GM20000 (cell line): Measurements from ENCODE around the gene ITSN2.
"Not testable (repeated sequence)": the region's sequence is repeated elsewhere in the genome, so short reads cannot be mapped to it uniquely, and the experiment has no call there.

Experiments used
- DNase-seq: peaks from one replicate; pipeline ENCODE4 v3.0.0; 2012; ENCODE audit warnings: low spot score
- TF ChIP-seq, protein P1 (sequence below): IDR thresholded peaks from 2 replicates; pipeline ENCODE4 v1.5.1; 2012; ENCODE audit warnings: mild to moderate bottlenecking, control low read depth; ENCODE audit errors: extremely low read depth, missing control alignments

The ITSN2 gene

DNA sequence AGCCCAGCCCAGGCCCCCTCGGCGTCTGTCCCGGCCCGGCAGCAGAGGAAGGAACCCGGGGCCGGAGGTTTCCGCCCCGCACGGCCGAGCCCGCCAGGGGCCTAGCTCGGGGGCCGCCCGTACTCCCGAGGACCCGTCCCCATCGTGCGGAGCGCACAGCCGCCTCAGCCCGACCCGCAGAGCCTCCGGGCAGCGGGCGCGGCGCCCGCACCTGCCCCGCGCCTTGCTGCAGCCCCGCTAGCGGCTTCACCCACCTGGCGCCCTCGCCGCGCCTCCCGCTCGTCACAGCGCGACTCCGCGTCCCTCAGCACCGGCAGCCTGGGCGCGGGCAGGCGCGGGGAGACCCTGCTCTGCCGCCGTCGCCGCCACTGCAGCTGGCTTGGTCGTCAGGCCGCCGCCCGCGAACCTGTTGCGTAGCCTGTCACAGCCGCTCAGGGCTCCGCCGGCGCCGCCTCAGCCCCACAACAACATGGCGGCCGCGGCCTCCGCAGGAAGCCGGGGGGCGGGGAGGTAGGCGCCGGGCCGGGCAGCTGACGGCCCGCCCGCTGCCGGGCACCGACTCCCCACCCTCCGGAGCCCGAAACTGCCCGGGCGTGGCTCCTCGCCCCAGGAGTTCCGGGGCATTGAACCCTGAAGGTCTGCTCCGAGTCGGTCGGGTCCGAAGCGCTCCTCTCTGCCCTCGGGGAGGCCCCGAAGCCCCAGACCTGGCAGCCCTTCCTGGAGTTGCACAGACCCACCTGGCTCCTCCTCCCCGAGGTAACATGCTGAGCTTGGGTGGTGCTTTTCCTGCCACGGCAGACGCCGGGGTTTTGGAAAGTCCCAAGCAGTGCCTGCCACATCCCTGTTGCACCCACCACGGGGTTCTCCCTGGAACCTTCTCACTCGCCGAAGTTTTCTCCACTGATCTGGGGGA is at the start of gene ITSN2:
Gene ITSN2, minus strand, starts transcription at position 487 of the 913 bp plus-strand sequence. CDS start 32,454 bp downstream, outside the sequence.
- TF ChIP-seq, protein P1, sequence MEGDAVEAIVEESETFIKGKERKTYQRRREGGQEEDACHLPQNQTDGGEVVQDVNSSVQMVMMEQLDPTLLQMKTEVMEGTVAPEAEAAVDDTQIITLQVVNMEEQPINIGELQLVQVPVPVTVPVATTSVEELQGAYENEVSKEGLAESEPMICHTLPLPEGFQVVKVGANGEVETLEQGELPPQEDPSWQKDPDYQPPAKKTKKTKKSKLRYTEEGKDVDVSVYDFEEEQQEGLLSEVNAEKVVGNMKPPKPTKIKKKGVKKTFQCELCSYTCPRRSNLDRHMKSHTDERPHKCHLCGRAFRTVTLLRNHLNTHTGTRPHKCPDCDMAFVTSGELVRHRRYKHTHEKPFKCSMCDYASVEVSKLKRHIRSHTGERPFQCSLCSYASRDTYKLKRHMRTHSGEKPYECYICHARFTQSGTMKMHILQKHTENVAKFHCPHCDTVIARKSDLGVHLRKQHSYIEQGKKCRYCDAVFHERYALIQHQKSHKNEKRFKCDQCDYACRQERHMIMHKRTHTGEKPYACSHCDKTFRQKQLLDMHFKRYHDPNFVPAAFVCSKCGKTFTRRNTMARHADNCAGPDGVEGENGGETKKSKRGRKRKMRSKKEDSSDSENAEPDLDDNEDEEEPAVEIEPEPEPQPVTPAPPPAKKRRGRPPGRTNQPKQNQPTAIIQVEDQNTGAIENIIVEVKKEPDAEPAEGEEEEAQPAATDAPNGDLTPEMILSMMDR: no peak
- peak; percentile 88 for DNase-seq

DNA sequence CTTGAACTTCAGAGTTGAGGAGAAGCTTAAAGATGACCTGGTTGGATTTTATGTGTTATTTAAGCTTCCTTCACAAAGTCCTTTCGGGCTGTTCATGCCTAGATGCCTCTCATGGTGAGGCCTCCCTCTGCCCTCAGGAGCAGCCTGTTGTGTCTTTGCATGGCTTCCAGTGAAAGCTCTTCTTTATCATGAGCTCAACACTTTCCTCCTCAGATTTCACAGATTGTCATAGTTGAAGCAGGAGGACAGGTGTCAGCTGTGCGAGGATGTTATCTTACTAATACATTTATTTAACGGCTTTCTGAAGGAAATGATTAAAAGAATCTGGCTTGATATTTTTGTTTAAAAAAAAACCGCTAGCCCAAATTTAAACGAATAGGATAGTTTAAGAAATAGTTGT is 48.8 kb upstream of the ITSN2 start:
- no peak for DNase-seq
- TF ChIP-seq, protein P1: no peak

DNA sequence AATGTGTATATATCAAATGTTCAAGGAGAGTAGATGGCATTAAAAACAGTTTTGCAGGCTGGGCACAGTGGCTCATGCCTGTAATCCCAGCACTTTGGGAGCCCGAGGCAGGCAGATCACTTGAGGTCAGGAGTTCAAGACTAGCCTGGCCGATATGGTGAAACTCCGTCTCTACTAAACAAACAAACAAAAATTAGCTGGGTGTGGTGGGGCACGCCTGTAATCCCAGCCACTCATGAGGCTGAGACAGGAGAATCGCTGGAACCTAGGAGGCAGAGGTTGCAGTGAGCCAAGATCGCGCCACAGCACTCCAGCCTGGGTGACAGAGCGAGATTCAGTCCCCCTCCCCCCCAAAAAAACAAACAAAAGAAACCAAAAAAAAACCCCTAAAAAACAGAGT is 48.4 kb upstream of the ITSN2 start:
- not testable (repeated sequence) for DNase-seq

DNA sequence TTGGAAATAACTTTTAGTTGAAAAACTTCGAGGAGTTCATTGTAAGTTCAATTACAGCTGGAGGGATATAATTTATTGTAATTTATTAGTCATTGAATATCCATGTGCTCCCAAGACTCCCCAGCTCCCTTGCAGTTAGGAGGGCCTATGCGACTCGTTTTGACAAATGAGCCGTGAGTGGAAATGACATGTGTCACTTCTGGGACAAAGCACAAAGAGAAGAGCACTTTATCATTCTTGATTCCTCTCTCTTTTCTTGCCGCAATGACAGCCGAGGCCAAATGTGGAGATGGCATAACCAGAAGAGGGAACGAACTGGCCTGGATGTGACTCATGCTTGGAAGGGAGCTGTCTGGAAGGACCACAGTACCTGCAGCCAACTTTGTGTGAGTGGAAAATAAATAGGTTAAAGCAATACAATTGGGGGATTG is 44.2 kb upstream of the ITSN2 start:
- no peak for DNase-seq
- TF ChIP-seq, protein P1: no peak

DNA sequence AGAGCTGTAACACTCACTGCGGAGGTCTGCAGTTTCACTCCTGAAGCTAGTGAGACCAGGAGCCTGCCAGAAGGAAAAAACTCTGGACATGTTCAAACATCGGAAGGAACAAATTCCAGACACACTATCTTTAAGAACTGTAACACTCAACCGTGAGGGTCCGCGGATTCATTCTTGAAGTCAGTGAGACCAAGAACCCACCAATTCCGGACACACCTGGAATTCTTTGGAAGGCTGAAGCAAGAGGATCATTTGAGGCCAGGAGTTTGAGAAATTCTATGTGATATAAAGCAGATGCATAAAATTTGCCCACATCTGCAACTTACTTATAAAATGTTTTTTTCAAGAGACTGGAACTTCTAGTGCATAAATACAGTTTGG is 43.5 kb upstream of the ITSN2 start:
- TF ChIP-seq, protein P1: no peak
- DNase-seq: no peak

DNA sequence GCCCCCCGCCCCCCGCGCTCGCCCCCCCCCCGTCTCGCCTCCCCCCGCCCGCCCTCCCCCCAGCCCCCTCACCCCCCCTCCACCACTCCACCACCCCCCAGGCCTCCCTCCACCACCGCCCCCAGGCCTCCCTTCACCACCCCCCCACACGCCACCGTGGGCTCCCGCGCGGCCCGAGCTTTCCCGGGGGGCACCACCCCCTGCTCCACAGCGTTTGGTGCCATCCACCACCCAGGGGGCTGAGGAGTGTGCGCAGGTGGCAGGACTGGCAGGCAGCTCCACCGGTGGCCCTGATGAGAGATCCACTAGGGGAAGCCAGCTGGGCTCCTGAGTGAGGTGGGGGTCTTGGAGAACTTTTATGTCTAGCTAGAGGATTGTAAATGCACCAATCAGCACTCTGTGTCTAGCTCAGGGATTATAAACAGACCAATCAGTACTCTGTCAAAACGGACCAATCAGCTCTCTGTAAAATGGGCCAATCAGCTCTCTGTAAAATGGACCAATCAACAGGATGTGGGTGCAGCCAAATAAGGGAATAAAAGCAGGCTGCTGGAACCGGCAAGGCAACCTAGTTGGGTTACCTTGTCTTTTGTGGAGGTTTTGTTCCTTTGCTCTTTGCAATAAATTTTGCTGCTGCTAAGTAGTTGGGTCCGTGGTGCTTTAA is 43.0 kb upstream of the ITSN2 start:
- DNase-seq: no peak
- TF ChIP-seq, protein P1: no peak

DNA sequence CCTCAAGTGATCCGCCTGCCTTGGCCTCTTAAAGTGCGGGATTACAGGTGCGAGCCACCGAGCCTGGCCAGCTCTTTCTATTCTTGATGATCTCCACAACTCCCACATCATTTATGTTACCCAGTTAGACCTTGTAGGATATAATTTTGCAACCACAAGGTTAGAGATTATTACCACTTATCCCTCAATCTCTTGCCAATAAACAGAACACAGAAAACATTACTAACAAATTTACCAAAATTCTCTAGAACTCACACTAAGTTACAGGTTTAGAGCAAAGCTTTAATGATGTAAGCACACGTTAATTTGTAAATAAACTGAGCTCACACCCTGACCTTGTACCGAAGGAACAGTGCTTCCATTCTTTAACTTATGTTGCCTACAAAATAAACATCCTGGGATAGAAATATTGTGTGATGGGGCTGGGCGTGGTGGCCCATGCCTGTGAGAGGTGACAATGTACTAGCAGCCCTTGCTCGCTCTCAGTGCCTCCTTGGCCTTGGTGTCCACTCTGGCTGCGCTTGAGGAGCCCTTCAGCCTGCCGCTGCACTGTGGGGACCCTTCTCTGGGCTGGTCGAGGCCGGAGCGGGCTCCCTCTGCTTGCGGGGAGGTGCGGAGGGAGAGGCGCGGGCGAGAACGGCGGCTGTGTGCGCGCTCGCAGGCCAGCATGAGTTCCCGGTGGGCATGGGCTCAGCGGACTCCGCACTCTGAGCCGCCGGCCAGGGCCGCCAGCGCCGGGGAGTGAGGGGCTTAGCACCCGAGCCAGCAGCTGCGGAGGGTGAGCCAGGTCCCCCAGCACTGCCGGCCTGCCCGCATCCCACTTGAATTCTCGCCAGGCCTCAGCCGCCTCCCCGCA is 42.1 kb upstream of the ITSN2 start:
- no peak for DNase-seq
- TF ChIP-seq, protein P1: no peak
